Right lobe of liver (tissue), 4 donors: ENCODE results near the gene LRRC2.

ENCODE experiments used
- POLR2A ChIP-seq: fragments of 450-650 bp; IDR thresholded peaks from one replicate; pipeline ENCODE4 v1.6.1; 2017; ENCODE audit warnings: antibody characterized with exemption, mild to moderate bottlenecking
- TF ChIP-seq, protein P1 (sequence below), 4 donors: fragments of 200-600 bp in 3 of 4; fragments of 450-650 bp in 1 of 4; IDR thresholded peaks; one replicate each; pipeline versions ENCODE4 v1.5.1 to v1.8.0; 2016 to 2022; ENCODE audit warnings: antibody characterized with exemption in 4 of 4, mild to moderate bottlenecking in 2 of 4
- donor health status: DM: no; HTN: no; CAD: no.
- donor health status: DM: no; HTN: no; CAD: no.
- donor health status: DM: no; HTN: yes; CAD: no.

DNA sequence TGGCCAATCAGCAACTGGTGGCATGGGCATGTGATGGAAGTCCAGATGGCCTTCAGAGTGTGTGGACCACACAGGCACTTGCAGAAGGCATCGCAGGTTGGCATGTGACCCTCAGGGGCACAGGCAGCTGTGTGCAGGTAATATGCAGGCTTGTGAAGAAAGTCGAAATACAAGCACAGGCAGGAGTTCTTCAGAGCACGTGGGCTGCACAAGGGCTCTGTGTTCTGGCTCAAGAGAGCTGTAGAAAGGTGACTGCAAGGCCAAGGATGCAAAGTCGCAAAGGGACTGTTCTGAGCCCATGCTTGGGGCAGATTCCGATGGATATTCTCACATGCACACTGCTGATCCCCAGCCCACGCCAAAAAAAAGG lies 8.3 kb downstream of the LRRC2 start:
- no peak for TF ChIP-seq POLR2A
- TF ChIP-seq, protein P1, sequence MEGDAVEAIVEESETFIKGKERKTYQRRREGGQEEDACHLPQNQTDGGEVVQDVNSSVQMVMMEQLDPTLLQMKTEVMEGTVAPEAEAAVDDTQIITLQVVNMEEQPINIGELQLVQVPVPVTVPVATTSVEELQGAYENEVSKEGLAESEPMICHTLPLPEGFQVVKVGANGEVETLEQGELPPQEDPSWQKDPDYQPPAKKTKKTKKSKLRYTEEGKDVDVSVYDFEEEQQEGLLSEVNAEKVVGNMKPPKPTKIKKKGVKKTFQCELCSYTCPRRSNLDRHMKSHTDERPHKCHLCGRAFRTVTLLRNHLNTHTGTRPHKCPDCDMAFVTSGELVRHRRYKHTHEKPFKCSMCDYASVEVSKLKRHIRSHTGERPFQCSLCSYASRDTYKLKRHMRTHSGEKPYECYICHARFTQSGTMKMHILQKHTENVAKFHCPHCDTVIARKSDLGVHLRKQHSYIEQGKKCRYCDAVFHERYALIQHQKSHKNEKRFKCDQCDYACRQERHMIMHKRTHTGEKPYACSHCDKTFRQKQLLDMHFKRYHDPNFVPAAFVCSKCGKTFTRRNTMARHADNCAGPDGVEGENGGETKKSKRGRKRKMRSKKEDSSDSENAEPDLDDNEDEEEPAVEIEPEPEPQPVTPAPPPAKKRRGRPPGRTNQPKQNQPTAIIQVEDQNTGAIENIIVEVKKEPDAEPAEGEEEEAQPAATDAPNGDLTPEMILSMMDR (IDR thresholded peaks at IDR 0.05), result no peak
